NT2/D1 (cell line): ENCODE measurements around the gene CALB2.

Source experiments
- DNase-seq: peaks from one replicate; pipeline ENCODE4 v3.0.0-alpha.2; 2011; ENCODE audit warnings: low read depth, low spot score
- H3K27me3 ChIP-seq: 2 replicates; pipeline ENCODE4 v1.6.0; 2011; ENCODE audit warnings: mild to moderate bottlenecking; ENCODE audit not compliant: insufficient read length, insufficient read depth
- H3K36me3 ChIP-seq: 2 replicates; pipeline ENCODE4 v1.6.1; 2011; ENCODE audit warnings: mild to moderate bottlenecking, low read length, mixed read lengths; ENCODE audit not compliant: insufficient read depth, insufficient read length
- H3K4me1 ChIP-seq: 2 replicates; pipeline ENCODE4 v1.5.1; 2011; ENCODE audit not compliant: insufficient read depth, insufficient read length
- H3K4me3 ChIP-seq: 2 replicates; pipeline ENCODE4 v1.5.1; 2011; ENCODE audit warnings: low read depth; ENCODE audit not compliant: insufficient read length
- H3K9ac ChIP-seq: 2 replicates; pipeline ENCODE4 v1.6.0; 2011; ENCODE audit warnings: low read depth; ENCODE audit not compliant: insufficient read length
- H3K9me3 ChIP-seq: 2 replicates; pipeline ENCODE4 v1.5.1; 2011; ENCODE audit warnings: mild to moderate bottlenecking, low read length; ENCODE audit not compliant: insufficient read depth
- SUZ12 ChIP-seq: IDR thresholded peaks from 2 replicates; pipeline ENCODE4 v1.6.1; 2011; ENCODE audit not compliant: insufficient read length, insufficient read depth; ENCODE audit errors: extremely low read depth
- YY1 ChIP-seq: IDR thresholded peaks from 2 replicates; pipeline ENCODE4 v1.6.1; 2011; ENCODE audit not compliant: insufficient read length, insufficient read depth
- ZNF274 ChIP-seq: IDR thresholded peaks from 2 replicates; pipeline ENCODE4 v1.6.1; 2011; ENCODE audit warnings: mild to moderate bottlenecking, low read depth, low read length

Gene CALB2

DNA sequence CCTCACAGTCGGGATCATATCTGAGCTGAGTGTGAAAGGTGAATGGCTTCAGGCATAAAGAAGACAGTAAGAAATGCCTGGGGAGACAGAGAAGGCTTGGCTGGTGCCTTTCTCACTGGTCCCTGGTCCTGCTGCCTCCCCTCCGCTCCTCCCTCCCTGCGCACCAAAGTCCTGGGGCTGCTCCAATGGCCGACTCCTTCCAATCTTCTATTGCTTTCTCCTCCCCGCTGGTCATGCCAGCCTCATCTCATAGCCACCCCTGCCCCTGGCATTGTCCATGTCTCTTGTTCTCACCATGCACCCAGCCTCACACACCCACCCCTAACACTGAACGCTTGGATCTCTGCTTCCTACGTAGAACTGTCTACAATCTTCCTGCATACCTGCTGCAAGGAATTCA lies 65.3 kb downstream of the CALB2 start:
- TF ChIP-seq ZNF274, result no peak
- no peak for TF ChIP-seq SUZ12
- no peak for TF ChIP-seq YY1
- peaks cover 24% of the 10 kb centered on the region for H3K27me3 ChIP-seq
- H3K9me3 ChIP-seq, result no peaks in the 10 kb centered on the region
- no peaks in the 10 kb centered on the region for H3K36me3 ChIP-seq
- H3K4me1 ChIP-seq, result no peaks in the 10 kb centered on the region
- no peak overlapping the region for H3K9ac ChIP-seq
- no peak for DNase-seq
- no peak overlapping the region for H3K4me3 ChIP-seq

DNA sequence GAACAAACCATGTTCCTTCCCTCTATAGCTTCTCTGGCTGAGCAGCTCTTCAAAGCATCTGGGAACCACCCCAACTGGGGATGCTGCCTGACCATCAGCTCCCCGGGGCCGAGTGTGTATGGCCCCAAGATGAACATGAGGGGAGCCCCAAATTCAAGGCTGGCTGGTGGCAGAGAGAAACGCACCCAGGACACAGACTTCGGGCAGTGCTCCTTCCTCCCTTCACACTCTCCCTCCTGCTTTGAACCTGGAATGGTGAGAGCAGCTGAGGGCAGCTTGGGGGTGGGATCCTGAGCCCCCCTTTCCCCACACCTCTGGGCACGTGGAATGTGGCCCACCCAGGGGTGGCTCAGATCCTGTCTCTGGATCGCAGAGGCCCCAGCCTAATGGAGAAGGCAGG lies 66.1 kb downstream of the CALB2 start:
- no peak overlapping the region for H3K4me3 ChIP-seq
- H3K27me3 ChIP-seq, result peaks cover 24% of the 10 kb centered on the region
- H3K36me3 ChIP-seq, result no peaks in the 10 kb centered on the region
- no peaks in the 10 kb centered on the region for H3K4me1 ChIP-seq
- no peaks in the 10 kb centered on the region for H3K9me3 ChIP-seq
- no peak overlapping the region for H3K9ac ChIP-seq
- DNase-seq, result no peak
- no peak for TF ChIP-seq SUZ12
- TF ChIP-seq YY1, result no peak
- TF ChIP-seq ZNF274, result no peak

- peak overlapping the region; percentile 72 for H3K9ac ChIP-seq
- DNase-seq, result no peak
These were observed 67.2 kb downstream of the CALB2 start for GRCh38 chr16:71425746-71426068.

GRCh38 chr16:71426069-71426879 lies 67.8 kb downstream of the CALB2 start:
- no peaks in the 10 kb centered on the region for H3K4me1 ChIP-seq
- H3K4me3 ChIP-seq, result peak overlapping the region; percentile 72
- TF ChIP-seq ZNF274 (no peak), YY1 (no peak), SUZ12 (no peak)
- DNase-seq, result peak; percentile 93
- H3K27me3 ChIP-seq, result peaks cover 27% of the 10 kb centered on the region
- H3K9me3 ChIP-seq, result no peaks in the 10 kb centered on the region
- peak overlapping the region; percentile 72 for H3K9ac ChIP-seq
- H3K36me3 ChIP-seq, result no peaks in the 10 kb centered on the region

More at GRCh38 chr16:71425746-71426068, 67.2 kb downstream of the CALB2 start:
- no peaks in the 10 kb centered on the region for H3K36me3 ChIP-seq
- peaks cover 27% of the 10 kb centered on the region for H3K27me3 ChIP-seq
- TF ChIP-seq SUZ12 (no peak), YY1 (no peak), ZNF274 (no peak)
- no peaks in the 10 kb centered on the region for H3K4me1 ChIP-seq
- H3K4me3 ChIP-seq, result peak overlapping the region; percentile 72
- H3K9me3 ChIP-seq, result no peaks in the 10 kb centered on the region

DNA sequence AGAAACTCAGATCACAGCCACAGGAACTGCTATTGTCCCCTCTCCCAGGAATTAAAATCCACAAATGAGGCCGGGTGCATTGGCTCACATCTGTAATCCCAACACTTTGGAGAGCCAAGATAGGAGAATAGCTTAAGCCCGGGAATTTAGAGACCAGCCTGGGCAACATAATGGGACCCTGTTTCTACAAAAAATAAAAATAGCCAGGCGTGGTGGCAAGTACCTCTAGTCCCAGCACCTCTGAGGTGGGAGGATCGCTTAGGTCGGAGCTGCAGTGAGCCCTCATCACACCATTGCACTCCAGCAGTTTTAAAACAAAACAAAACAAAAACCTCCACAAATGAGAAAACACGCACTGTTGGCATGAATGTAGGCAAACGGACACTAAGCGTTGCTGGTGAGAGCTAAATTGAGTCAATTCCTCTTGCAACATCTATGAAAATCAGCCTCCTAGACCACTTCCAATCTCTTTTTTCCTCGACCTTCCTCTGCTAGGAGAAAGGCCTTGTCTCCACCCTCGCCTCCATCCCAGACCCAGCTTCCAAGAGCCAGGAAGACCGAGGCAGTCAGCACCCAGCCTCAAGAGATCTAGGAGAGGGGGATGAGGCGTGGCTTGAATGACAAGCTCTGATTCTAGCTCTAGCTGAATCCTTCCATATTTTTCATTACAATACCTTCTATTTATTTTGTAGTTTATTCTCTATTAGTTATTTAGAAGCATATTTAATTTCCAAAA lies 68.5 kb downstream of the CALB2 start:
- TF ChIP-seq SUZ12 (no peak), YY1 (no peak), ZNF274 (no peak)
- DNase-seq, result no peak
- Histone ChIP-seq H3K36me3 (no peaks in the 10 kb centered on the region), H3K27me3 (peaks cover 27% of the 10 kb centered on the region), H3K4me3 (no peak overlapping the region), H3K9ac (no peak overlapping the region), H3K9me3 (no peaks in the 10 kb centered on the region), H3K4me1 (no peaks in the 10 kb centered on the region)

GRCh38 chr16:71428385-71428784 lies 69.9 kb downstream of the CALB2 start:
- TF ChIP-seq YY1 (no peak), SUZ12 (no peak), ZNF274 (no peak)

DNA sequence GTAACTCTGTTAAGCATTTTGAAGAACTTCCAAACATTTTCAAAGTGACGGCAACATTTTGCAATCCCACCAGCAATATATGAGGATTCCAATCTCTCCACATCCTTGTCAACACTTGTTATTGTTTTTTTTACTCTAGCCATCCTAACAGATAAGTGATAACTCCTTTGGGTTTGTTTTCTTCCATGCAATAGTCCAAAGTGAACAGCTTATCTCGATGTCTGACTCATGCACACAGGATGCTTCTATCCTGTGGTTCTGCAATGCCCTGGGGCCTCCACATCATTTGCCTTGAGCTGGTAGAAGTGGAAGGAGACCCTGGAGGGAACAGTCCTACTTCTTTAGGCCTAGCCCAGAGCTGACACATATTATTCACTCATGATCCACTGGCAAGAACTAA lies 70.4 kb downstream of the CALB2 start:
- H3K36me3 ChIP-seq, result no peaks in the 10 kb centered on the region
- no peak for DNase-seq
- H3K4me1 ChIP-seq, result no peaks in the 10 kb centered on the region
- H3K4me3 ChIP-seq, result no peak overlapping the region
- H3K9ac ChIP-seq, result no peak overlapping the region
- H3K9me3 ChIP-seq, result no peaks in the 10 kb centered on the region
- TF ChIP-seq YY1 (no peak), ZNF274 (no peak), SUZ12 (no peak)
- peaks cover 23% of the 10 kb centered on the region for H3K27me3 ChIP-seq

More at GRCh38 chr16:71428385-71428784, 69.9 kb downstream of the CALB2 start:
- no peak overlapping the region for H3K9ac ChIP-seq
- no peak for DNase-seq
- H3K9me3 ChIP-seq, result no peaks in the 10 kb centered on the region
- no peaks in the 10 kb centered on the region for H3K4me1 ChIP-seq
- no peak overlapping the region for H3K4me3 ChIP-seq
- peaks cover 27% of the 10 kb centered on the region for H3K27me3 ChIP-seq
- H3K36me3 ChIP-seq, result no peaks in the 10 kb centered on the region
